ENCODE measurements around the gene SART1. TPM values are rescaled to one million over a fixed set of nuclear protein-coding genes. Genes with fewer than 3 reads are reported as not detected.
A peak's percentile ranks its signal among the peaks of the same experiment; 100 is the strongest.

Gene SART1
- total RNA-seq, 4 donors from 2014 or later: 21.1 to 56.6 (median 26.1) TPM

DNA sequence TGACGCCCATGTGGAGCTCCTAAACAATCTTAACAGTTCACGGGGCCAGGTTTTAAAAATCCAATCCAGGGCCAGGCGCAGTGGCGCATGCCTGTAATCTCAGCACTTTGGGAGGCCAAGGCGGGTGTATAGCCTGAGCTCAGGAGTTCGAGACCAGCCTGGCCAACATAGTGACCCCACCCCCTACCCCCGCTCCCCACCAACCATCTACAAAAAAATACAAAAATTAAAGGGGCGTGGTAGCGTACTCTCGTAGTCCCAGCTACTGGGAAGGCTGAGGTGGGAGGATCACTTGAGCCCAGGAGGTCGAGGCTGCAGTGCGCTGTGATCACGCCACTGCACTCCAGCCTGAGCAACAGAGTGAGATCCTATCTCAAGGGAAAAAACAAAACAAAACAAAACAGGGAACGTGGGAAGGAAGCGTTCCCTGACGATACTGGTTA lies 689 bp upstream of the SART1 start:
- H3K27me3 ChIP-seq: no peaks in the 10 kb centered on the region
- H3K27ac ChIP-seq: peak overlapping the region; percentile 95
- DNase-seq (ENCODE audit: low spot score in 2 of 2): no peak
- H3K4me3 ChIP-seq: peak overlapping the region; percentile 99
- H3K4me1 ChIP-seq: peaks cover 29% of the 10 kb centered on the region
- 49% methylated on average over 16 of the region's 16 CpGs for whole genome bisulfite sequencing
- H3K36me3 ChIP-seq: peaks cover 19% of the 10 kb centered on the region
- TF ChIP-seq, protein P1, sequence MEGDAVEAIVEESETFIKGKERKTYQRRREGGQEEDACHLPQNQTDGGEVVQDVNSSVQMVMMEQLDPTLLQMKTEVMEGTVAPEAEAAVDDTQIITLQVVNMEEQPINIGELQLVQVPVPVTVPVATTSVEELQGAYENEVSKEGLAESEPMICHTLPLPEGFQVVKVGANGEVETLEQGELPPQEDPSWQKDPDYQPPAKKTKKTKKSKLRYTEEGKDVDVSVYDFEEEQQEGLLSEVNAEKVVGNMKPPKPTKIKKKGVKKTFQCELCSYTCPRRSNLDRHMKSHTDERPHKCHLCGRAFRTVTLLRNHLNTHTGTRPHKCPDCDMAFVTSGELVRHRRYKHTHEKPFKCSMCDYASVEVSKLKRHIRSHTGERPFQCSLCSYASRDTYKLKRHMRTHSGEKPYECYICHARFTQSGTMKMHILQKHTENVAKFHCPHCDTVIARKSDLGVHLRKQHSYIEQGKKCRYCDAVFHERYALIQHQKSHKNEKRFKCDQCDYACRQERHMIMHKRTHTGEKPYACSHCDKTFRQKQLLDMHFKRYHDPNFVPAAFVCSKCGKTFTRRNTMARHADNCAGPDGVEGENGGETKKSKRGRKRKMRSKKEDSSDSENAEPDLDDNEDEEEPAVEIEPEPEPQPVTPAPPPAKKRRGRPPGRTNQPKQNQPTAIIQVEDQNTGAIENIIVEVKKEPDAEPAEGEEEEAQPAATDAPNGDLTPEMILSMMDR (IDR thresholded peaks at IDR 0.05): no peak
- TF ChIP-seq POLR2A (IDR thresholded peaks at IDR 0.05) (no peak), POLR2AphosphoS5 (IDR thresholded peaks at IDR 0.05) (no peak), EP300 (IDR thresholded peaks at IDR 0.05) (no peak)
- H3K9me3 ChIP-seq: no peaks in the 10 kb centered on the region

DNA sequence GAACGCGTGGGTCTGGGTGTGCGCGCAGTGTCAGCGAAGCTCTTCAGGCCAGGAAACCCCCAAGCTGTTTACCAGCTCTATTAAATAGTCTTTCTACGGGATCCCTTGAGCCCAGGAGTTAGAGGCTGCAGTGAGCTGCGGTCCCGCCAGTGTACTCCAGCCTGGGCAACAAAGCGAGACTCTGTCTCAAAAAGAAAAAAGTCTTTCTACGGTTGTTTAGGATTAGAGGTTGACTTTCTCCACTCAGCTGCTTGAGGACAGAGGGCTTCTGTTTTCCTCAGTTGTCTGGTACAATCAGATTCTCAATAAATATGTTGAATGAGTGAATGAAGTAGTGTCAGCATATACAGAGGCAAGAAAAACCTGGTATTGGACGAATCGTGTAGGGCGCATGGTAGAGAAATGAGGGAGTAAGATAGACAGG lies 619 bp downstream of the SART1 start:
- H3K27ac ChIP-seq: peak overlapping the region; percentile 95
- DNase-seq (ENCODE audit: low spot score in 2 of 2): no peak
- TF ChIP-seq, protein P1 (IDR thresholded peaks at IDR 0.05): no peak
- TF ChIP-seq POLR2AphosphoS5 (IDR thresholded peaks at IDR 0.05): no peak
- no peak for TF ChIP-seq POLR2A (IDR thresholded peaks at IDR 0.05)
- no peak for TF ChIP-seq EP300 (IDR thresholded peaks at IDR 0.05)
- peaks cover 29% of the 10 kb centered on the region for H3K4me1 ChIP-seq
- H3K27me3 ChIP-seq: no peaks in the 10 kb centered on the region
- peaks cover 32% of the 10 kb centered on the region for H3K36me3 ChIP-seq
- peak overlapping the region; percentile 99 for H3K4me3 ChIP-seq
- WGBS: 11% methylated on average over 8 of the region's 13 CpGs
- H3K9me3 ChIP-seq: no peaks in the 10 kb centered on the region

DNA sequence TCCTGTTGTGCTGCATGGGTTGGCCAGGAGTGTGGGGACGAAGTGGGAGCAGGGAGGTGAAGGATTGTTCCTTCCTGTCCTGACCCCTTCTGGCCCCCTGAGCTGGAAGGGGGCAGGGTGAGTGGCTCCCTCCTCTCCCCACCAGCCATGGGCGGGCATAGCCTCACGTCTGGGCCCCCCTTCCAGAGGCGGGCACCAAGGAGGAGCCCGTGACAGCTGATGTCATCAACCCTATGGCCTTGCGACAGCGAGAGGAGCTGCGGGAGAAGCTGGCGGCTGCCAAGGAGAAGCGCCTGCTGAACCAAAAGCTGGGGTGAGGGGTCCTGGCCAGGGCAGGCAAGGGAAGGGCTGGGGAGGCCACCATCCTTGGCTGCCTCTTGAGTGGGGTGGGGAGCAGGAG lies 3.4 kb downstream of the SART1 start:
- no peak overlapping the region for H3K4me3 ChIP-seq
- WGBS: 74% methylated on average over 8 of the region's 10 CpGs
- DNase-seq (ENCODE audit: low spot score in 2 of 2): no peak
- no peaks in the 10 kb centered on the region for H3K27me3 ChIP-seq
- TF ChIP-seq EP300 (IDR thresholded peaks at IDR 0.05): no peak
- TF ChIP-seq POLR2AphosphoS5 (IDR thresholded peaks at IDR 0.05): no peak
- TF ChIP-seq, protein P1 (IDR thresholded peaks at IDR 0.05): no peak
- TF ChIP-seq POLR2A (IDR thresholded peaks at IDR 0.05): no peak
- H3K27ac ChIP-seq: no peak overlapping the region
- H3K36me3 ChIP-seq: peaks cover 60% of the 10 kb centered on the region
- peaks cover 29% of the 10 kb centered on the region for H3K4me1 ChIP-seq
- no peaks in the 10 kb centered on the region for H3K9me3 ChIP-seq

DNA sequence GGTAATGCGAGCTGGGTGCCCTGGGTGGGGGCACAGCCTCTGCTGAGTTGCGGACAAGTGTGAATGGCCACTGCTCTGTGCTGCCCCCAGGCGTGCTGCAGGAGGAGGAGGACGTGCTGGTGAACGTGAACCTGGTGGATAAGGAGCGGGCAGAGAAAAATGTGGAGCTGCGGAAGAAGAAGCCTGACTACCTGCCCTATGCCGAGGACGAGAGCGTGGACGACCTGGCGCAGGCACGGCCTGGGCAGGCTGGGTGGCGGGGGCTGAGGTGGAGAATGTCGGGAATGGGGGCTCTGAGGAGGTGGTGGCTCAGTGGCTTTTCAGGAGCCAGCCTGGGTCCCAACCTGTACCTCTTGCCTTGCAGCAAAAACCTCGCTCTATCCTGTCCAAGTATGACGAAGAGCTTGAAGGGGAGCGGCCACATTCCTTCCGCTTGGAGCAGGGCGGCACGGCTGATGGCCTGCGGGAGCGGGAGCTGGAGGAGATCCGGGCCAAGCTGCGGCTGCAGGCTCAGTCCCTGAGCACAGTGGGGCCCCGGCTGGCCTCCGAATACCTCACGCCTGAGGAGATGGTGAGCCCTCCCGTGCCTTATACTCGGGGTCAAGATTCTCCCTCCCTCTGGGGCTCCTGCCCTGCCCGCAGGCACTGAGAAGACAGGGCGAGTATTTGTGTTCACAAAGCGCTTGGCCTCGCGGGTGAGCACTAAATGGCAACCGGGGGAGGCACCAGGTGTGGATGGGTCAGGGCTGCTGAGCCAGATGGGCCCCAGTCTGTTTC lies 4.6 kb downstream of the SART1 start:
- no peak overlapping the region for H3K4me3 ChIP-seq
- TF ChIP-seq POLR2AphosphoS5 (IDR thresholded peaks at IDR 0.05) (no peak), EP300 (IDR thresholded peaks at IDR 0.05) (no peak), POLR2A (IDR thresholded peaks at IDR 0.05) (no peak)
- TF ChIP-seq, protein P1 (IDR thresholded peaks at IDR 0.05): no peak
- DNase-seq (ENCODE audit: low spot score in 2 of 2): no peak
- H3K4me1 ChIP-seq: peaks cover 23% of the 10 kb centered on the region
- no peak overlapping the region for H3K27ac ChIP-seq
- 88% methylated on average over 24 of the region's 36 CpGs for WGBS
- peaks cover 66% of the 10 kb centered on the region for H3K36me3 ChIP-seq
- H3K27me3 ChIP-seq: no peaks in the 10 kb centered on the region
- H3K9me3 ChIP-seq: no peaks in the 10 kb centered on the region

DNA sequence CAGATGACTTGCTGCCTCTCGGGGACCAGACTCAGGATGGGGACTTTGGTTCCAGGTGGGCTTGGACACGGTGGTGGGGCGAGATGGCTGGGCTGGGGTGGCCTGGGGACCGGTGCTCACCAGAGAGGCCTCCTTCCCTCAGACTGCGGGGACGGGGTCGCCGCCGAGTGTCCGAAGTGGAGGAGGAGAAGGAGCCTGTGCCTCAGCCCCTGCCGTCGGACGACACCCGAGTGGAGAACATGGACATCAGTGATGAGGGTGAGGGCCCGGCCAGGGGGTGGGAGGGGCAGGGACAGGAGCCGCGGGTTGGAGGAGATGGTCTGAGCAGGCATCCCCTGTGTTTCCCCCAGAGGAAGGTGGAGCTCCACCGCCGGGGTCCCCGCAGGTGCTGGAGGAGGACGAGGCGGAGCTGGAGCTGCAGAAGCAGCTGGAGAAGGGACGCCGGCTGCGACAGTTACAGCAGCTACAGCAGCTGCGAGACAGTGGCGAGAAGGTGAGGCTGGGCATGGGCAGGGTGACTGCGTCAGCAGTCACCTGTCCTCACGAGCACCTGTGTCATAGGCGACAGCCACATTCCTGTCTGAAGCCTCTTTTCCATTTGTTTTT lies 5.9 kb downstream of the SART1 start:
- Histone ChIP-seq H3K27ac (no peak overlapping the region), H3K4me1 (peaks cover 18% of the 10 kb centered on the region), H3K9me3 (no peaks in the 10 kb centered on the region), H3K4me3 (no peak overlapping the region), H3K27me3 (no peaks in the 10 kb centered on the region), H3K36me3 (peaks cover 66% of the 10 kb centered on the region)
- TF ChIP-seq, protein P1 (IDR thresholded peaks at IDR 0.05): no peak
- TF ChIP-seq POLR2A (IDR thresholded peaks at IDR 0.05) (no peak), POLR2AphosphoS5 (IDR thresholded peaks at IDR 0.05) (no peak), EP300 (IDR thresholded peaks at IDR 0.05) (no peak)
- no peak for DNase-seq (ENCODE audit: low spot score in 2 of 2)
- WGBS: 85% methylated on average over 30 of the region's 30 CpGs

Measured in suprapubic skin (tissue), 4 donors.